ENCODE results near the gene RAB11FIP3.

Gene RAB11FIP3

DNA sequence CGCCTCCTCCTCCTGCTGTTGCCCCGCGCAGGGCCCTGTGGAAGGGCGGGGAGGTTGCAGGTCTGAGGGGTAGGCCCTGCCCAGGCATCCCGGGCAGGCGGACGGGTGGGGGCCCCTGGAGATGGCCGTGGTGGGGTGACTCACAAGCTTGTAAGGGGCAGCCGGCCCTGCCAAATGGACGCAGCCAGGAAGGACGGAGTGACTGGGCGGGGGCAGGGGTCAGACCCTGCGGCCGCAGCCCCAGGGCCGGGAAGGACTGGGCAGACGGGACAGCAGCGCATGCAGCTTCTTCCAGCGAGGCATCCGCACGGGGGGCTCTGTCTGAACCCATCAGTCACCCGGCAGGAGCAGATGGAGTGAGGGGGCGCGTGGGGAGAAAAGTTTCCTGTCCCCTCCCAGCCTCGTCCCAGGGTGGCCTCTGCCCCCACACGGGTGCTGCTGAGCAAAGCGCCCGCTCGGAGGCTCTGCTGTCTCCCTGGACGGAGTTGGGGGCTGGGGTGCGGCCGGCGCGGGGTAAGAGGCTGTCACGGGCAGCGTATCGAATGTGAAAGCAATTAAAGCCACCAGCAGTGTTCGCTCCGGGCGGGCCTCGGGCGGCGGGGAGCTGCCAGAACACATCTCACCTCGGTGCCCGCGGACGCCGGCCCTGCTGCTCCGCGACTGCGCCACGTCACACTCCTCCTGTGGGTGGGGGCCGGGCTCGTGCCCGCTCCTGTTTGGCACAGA, 129.4 kb downstream of the RAB11FIP3 start:
- no peak for DNase-seq (ENCODE audit: low spot score)

DNA sequence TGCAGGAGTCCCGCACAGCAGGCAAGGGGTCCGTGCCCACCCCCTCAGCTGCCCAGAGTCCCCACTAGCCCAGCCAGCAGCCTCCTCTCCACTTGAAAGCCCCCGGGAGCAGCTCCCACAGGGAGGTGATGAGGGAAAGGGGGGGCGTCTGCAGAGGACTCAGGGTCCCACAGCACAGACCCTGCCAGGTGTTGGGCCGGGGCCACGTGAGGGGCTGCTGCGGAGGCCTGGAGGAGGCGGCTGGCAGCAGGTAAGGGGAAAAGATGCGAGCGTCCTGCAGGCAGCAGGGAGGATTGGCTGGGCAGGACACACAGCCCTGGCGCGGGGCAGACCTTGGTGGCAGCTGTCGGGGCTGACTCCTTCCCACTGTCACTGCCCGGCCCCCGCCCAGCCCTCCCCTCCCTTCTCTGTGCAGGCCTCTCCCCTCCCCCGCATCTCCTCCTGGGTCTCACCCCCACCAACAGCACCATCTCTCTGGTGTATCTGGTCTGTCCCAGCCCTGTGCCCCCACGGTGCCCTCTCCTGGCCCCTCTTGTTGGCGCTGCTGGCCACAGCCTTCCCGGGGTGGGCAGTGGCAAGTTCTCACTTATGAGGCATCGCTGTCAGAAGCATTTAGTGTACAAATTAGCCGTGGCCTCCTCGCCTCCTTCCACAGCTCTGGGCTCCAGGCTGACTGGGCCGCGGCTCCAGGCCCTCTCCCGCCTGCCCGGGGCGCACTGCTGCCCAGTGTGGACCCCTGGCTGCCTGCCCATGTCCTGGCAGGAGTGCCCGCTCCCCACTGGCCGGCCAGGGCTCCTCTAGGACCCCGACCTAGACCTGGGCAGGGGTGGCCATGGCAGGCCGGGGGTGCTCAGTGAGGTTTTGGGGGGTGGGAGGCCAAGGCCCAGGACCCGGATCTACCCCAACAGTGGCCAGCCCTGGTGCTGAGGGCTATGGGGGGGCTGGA, 130.4 kb downstream of the RAB11FIP3 start:
- DNase-seq (ENCODE audit: low spot score) = no peak

DNA sequence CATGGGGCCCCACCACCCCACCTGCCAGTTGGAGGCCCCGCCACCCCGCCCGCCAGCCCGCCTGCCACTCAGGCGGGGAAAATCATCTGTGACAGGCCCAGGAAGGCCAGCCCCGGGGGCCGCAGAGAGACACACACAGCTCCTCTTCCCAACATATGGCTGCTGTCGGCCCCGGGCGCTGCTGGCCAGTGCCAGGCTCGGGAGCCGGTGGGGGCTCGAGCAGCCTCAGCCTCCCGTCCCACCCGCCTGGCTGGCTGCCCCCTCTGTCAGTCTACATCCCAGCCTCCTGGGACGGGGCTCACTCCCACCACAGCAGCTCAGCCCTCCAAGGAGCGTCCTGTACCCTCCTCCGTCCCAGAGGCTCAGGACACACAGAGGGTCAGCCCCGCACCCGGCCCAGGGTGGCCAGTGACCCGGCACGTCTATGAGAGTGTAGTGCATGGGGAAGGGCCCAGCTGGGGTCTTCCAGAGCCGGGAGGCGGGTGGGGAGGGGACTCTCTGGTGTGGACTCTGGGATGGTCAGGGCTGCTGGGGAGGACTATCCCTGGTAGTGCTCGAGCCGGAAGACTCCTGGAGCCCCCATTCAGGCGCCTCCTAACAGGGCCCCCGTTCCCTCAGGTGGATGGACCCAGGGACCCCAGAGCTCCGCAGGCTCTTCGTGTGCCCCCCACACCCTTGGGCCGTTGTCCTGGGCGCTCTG, 131.2 kb downstream of the RAB11FIP3 start:
- no peak for DNase-seq (ENCODE audit: low spot score)

DNA sequence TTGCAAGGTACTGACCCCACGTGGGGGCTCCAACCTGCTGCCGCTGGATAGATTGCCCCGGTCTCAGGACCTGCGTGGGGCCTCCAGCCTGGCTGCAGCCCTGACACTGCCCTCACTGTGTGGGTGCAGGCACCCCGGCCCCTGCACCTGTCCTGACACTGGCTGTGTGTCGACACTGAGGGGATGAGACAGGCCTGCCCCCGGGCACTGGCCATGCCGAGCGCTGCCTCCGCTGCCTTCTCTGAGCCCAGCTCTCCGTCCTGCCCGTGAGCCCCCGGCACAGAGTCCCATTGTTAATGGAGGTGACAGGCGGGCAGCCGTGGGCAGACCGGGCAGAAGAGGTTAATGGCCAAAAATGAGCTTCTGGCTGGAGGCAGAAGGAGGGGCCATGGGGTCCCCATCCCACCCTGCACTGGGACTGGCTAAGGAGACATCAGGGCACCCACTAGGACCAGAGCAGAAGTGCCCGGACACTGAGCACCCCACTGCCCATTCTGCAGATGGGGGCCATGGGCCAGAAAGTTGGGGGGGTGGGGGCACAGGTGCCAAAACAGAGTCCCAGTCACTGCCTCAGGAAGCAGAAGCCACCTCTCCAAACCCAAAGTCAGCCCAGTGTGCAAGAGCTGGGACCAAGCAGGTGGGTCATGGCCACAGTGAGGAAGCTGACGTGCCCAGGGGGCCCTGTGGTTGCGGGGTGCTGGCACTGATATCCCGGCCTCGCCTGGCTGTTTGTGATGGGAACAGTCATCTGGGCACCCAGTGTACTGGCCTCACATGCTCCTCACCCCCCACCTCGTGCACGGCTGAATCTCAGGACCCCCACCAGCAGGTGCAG, 132.2 kb downstream of the RAB11FIP3 start:
- DNase-seq (ENCODE audit: low spot score) = no peak

DNA sequence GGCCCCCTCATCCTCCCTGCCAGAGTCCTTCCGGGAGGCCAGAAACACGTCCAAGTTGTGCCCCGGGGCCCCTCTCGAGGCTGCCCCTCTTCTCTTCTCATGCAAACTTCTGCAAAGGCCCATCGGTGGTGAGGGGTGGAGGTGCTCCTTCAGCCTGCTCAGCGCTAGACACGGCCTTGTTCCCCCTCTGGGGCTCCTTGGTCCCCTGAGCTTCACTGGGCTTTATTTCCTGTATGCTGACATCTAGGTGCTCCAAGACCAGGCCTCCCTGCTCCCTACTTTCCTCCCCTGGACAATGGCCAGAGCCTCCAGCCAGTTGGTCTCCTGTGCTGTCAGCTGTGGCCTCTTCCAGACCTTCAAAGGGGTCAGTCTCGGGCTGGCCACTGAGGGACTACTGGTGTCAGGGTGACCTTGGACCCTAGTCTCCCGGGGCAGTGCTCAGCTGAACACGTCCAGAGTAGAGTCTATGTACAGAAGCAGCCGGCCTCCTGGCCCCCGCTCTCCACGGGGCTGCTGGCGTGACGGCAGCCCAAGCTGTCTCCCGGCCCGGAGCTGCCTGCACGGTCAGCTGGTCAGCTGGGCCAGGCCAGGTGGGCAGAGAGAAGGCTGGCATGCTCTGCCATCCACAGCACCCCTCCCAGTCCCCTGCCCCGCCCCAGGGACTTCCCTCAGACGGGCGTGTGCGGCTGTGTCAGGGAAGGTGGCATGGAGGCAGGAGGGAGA, 133.0 kb downstream of the RAB11FIP3 start:
- no peak for DNase-seq (ENCODE audit: low spot score)

DNA sequence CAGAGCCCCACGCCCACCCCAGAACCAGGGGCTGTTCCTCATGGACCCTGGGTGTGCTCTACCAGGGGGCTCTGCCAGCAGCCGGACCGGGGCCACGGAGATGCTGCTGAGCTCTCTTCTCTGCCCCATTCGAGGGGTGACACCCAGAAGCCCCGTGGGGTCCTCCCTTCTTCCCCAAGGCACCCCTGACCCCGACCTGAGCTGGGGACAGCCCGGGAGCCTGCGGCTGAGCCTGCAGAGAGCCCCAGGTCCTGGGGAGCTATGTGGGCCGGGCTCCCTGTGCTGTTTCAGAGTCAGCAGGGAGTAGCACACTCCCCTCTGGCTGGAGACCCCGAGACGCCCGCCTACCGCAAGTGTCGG, 133.6 kb downstream of the RAB11FIP3 start:
- DNase-seq (ENCODE audit: low spot score) = no peak

DNA sequence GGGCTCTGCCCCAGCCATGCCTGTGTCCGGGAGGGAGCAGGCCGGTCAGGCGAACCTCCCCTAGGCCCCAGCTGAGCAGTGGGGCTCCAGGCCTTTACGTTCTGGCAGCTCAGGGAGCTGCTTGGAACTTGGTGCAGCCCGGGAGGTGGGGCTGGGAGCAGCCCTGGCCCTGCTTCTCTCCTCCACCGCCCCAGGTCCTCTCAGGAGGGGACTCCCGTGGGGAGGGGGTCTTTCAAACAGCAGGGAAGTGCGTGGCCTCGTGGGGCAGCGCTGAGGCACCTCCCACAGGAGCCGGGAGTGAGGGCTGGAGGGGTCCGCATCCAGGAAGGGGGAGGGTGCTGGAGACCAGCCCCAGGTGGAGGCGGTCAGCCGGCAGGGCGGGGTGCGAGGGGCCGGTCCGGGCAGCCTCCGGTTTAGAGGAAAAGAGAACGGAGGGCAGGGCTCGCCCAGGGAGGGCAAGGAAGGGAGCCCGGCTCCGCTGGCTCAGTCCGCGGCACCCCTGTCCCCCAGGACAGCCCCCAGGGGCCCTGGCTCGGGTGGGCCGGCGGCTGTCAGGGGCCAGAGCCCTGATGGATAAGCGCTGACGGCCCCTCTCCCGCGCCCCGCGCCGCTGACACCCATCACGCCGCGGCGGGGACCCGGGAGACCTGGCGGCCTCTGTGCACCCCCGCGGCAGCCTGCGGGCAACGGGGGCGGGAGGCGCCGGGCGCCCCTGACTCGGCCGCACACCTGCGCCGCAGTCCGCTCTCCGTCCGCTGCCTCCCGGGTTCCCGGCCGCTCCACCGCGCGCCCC, 134.2 kb downstream of the RAB11FIP3 start:
- DNase-seq (ENCODE audit: low spot score) = no peak

DNA sequence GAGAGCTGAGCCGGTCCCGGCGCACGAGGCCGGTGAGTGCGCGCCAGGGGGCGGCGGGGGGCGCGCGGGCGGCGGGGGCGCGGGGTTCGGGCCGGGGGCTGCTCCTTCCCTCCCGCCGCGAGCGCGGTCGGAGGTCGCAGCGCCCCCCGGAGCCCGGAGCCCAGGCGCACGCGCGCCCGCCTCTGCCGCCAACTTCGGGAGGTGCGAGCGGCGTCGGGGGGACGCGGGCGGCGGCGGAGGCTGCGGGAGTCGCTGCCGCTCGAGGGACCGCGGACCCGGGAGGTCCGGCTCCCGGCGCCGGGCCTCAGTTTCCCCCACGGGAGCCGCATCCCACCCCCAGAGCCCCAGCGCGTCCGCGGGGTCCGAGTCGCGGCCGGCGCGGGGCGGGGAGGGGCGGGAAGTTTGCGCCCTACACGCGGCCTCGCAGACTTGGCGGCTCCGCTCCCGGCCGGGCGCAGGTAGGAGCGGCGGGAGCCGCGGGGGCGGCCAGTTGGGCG, 134.8 kb downstream of the RAB11FIP3 start, which contains the start of gene PRR35:
Gene PRR35, plus strand, starts transcription at position 191 of the 497 bp plus-strand sequence. CDS start 2,901 bp downstream, outside the sequence.
- DNase-seq (ENCODE audit: low spot score) = no peak

DNA sequence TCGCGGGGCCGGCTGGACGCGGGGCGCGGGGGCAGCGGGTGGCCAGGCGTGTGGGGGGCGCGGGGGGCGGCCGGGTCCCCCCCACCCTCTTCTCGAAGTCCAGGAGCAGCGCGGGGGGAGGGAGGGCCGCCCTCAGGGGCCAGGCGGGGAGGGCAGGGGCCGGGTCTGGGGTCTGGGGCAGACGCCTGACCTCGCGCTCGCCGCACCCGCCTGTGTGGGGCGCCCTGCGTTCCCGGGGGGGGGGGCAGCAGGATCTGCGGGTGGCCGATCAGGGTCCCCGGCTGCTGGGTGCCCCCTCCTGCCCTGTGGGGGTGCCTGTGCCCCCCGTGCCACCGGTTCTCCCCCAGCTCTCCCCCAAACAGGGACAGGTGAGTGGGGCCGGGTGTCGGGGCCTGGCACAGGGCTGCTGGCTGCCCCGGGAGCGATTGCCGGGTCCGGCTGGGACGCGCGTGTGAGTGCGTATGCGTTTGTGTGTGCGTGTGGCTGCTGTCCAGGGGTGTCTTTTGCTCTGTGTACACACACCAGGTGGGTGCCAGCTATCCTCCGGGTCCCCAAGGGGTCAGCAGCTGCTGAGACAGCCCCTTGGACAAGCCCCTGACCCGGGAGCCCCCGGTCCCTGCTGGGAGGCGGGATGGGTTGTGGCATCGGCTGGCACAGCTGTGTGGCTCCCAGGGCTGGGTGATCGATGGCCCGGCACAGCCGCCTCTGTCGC, 135.4 kb downstream of the RAB11FIP3 start:
- DNase-seq (ENCODE audit: low spot score) = no peak

DNA sequence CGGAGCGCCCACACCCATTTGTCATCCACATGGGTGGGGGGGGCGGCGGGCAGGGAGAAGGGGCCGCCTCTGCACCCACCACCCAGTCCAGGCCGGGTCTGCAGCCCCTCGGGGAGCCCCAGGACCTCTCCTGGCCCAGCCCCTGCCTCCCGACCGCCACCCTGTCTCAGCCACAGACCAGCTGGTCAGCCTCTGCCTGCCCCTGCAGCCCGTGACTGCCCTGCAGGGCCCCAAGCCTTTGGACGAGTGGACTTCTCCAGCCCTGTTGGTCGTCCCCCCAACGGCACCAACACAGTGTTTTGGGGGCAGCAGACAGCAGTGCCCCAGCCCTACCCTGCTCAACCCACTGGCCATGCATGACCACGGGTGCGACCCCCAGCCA, 136.0 kb downstream of the RAB11FIP3 start:
- DNase-seq (ENCODE audit: low spot score) = no peak

DNA sequence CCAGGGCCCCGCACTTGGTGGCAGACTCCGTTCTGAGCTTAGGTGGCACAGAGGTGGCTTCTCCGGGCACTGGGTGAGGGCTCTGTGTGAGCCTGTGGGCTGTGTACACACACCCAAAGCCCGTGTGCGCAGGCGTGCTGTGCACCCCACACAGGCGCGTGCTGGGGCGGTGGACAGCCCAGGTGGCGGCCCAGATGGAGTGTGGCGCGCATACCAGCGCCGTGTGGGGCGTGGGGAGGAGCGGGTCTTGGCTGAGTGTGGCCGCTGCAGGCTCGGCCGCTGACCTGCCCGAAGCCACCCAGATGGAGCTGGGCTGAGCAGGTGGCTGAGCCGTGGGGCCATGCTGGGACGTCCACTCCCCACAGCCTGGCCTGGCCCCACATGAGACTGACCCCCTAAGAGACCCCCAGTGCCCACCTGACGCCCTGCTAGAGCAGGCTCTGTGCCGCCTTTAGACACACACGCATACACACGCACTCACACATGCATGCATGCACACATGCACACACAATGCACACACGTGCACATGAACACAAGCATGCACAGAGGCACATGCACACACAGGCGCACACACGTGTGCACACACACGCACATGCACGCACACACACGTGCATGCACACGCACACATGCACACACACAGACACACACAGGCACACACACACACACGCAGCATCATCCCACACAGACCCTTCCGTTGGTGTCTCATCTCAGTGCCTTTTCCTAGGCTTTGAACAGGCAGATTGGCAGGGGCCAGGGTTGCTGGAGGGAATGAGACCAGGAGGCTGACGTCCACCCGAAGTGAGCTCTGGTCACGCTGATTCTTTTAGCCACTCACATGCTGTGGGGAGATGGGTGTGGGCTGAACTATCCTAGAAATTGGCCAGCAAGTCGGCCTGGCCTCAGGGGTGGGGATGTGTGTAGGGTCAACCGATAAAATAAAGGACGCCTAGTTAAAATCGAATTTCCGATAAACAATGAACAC, 136.8 kb downstream of the RAB11FIP3 start:
- no peak for DNase-seq (ENCODE audit: low spot score)

DNA sequence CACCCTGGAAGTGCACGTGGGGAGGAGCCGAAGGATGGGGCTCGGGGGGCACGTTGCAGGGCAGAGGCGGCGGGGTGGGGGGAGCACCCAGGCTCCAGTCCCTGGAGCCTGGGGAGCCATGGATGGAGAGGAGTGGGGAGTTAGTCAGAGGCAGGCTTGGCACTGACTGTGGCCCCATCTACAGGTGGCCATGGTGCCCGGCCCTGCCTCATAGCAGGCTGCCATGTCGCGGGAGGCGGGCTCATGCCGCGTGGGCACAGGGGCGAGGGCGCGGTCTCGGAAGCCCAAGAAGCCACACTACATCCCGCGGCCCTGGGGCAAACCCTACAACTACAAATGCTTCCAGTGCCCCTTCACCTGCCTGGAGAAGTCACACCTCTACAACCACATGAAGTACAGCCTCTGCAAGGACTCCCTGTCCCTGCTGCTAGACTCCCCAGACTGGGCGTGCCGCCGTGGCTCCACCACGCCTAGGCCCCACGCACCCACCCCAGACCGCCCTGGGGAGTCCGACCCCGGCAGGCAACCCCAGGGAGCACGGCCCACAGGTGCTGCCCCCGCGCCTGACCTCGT, 137.7 kb downstream of the RAB11FIP3 start:
- no peak for DNase-seq (ENCODE audit: low spot score)

DNA sequence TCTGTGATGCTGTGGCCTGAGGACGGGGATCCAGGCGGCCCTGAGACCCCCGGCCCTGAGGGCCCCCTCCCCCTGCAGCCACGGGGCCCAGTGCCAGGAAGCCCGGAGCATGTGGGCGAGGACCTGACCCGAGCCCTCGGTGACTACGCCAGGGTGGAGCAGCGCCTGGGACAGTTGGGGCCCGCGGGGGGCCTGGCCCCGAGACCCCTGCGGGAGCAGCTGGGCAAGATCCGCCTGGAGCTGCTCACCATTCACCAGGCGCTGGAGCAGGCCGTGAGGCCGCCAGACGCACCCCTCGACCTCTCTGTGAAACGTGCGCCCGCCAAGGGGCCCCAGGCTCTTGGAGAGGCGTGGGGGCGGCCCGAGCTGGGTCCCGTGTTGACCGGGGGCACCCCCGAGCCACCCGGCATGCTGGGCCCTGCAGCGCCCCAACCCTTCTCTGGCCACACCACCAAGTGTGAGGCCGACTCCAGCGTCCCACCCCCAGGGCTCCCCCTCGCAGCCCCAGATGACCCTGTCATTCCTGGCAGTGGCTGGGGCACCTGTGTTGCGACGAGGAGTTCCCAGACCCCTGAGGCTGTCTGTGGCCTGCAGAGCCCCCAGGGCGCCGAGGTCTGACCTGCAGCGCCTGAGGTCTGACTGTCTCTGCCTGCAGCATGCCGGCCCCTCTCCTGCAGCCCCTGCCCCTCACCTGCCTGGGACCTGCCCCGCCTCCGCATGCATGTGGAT, 139.4 kb downstream of the RAB11FIP3 start:
- DNase-seq (ENCODE audit: low spot score) = no peak

DNA sequence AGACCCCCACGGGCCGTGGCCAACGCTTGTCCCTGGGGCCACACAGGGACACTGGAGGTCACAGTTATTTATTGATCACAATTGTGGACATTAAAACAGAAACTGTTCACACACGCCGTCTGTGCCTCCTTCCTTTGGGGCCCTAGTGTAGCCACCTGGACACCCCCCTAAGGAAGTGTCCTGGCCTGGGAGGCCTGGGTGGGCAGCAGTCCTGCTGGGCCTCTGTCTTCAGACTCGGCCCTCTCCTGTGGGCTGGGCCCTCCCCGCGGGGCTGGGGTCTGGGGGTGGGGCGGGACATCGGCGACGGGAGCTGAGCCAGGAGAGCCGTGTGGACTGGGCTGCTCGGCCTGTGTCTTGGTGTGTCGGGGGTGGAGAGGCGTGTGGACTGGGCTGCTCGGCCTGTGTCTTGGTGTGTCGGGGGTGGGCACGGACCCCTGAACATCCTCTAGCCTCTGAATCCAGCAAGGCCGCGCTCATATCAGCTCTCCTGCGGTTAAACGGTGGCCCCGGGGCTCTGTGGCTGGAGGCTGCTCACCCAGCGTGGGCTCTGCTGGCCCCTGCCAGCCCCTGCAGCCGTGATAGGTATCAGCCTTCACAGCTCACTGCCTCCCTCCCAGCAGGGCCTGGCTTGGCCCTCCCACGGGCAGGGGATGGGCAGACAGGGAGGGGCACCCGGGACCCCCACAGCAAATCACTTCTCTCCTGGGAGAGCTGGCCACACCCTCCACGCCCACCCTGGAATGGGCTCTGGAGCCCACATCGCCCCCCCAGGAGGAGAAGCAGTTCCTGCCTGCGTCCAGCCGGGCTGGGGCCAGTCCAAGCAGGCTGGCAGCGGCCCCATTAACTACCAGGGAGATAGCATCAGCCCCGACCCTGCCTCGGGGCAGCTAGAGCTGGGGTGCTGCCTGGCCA, 140.2 kb downstream of the RAB11FIP3 start:
- no peak for DNase-seq (ENCODE audit: low spot score)

DNA sequence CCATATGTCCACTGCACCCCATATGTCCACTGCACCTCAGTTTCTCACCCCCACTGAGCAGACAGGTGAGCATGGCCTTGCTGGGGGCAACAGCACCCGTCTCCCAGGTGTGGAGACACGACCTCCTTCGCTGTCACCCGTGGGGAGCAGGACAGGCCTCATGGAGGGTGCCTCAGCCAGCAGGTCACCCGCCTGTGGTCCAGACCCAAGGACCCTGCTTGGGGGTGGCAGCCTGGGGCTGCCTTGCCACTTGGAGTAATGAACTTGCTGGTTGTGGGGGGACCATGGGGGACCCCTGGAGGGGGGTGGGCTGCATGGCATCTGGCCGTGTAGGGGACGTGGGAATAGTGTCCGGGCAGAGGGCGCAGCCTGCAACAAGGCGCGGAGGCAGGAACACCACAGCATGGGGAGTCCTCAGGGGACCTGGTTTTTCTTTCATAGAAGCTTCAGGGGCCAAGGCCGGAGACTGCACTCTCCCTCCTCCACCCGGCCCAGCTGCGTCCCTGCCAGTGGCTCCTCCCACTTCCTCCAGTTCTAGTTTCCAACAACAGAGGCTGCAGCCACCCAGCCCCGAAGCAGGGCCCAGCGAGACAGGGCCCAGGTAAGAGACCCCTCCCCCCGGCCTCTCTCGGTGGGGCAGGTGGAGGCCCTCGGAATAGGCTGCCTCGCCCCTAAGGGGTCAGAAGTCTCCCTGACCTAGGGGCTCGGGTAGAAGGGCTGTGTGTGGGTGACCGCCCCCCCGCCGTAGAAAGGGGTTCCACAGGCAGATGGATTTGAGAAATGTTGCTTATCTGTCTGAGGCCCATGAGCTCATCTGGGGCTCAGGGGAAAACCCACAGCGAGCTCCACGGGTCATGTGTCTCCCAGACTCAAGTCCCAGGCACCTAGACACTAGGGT, 141.3 kb downstream of the RAB11FIP3 start, which contains the start of gene NHLRC4:
Gene NHLRC4, plus strand, starts transcription at position 531 of the 898 bp plus-strand sequence. CDS start 1,043 bp downstream, outside the sequence.
- peak; percentile 51 for DNase-seq (ENCODE audit: low spot score)

Measured in CD4-positive, alpha-beta T cell treated with Interleukin-15 for 4 hours (primary cell).